ENCODE measurements around the gene ARHGAP15.

DNA sequence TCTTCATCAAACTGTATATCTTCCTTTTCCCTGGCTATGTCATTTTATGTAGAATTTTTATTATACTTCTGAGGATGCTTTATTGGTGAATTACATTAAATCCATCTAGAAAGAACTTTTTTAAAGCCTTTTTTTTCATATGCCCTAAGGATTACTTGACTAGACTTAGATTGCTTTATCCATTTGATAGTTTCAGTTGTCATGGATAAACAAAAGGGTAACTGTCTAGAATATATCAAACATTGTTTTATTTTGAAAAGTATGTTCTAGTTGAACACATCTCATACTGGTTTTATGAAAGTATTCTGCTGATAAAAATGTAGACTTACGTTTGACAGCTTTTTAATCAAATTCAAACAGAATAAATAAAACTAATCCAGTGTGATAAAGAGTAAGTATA, 639.8 kb downstream of the ARHGAP15 start:
- TF ChIP-seq, protein P1, sequence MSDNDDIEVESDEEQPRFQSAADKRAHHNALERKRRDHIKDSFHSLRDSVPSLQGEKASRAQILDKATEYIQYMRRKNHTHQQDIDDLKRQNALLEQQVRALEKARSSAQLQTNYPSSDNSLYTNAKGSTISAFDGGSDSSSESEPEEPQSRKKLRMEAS (IDR thresholded peaks at IDR 0.05), result no peak
- no peak for TF ChIP-seq TAF1 (IDR thresholded peaks at IDR 0.05; ENCODE audit: low read depth)
- no peak for TF ChIP-seq NFIC (IDR thresholded peaks at IDR 0.05)
- TF ChIP-seq, protein P2, sequence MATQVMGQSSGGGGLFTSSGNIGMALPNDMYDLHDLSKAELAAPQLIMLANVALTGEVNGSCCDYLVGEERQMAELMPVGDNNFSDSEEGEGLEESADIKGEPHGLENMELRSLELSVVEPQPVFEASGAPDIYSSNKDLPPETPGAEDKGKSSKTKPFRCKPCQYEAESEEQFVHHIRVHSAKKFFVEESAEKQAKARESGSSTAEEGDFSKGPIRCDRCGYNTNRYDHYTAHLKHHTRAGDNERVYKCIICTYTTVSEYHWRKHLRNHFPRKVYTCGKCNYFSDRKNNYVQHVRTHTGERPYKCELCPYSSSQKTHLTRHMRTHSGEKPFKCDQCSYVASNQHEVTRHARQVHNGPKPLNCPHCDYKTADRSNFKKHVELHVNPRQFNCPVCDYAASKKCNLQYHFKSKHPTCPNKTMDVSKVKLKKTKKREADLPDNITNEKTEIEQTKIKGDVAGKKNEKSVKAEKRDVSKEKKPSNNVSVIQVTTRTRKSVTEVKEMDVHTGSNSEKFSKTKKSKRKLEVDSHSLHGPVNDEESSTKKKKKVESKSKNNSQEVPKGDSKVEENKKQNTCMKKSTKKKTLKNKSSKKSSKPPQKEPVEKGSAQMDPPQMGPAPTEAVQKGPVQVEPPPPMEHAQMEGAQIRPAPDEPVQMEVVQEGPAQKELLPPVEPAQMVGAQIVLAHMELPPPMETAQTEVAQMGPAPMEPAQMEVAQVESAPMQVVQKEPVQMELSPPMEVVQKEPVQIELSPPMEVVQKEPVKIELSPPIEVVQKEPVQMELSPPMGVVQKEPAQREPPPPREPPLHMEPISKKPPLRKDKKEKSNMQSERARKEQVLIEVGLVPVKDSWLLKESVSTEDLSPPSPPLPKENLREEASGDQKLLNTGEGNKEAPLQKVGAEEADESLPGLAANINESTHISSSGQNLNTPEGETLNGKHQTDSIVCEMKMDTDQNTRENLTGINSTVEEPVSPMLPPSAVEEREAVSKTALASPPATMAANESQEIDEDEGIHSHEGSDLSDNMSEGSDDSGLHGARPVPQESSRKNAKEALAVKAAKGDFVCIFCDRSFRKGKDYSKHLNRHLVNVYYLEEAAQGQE (IDR thresholded peaks at IDR 0.05; ENCODE audit: low read depth), result no peak
- TF ChIP-seq FOXM1 (IDR thresholded peaks at IDR 0.05; ENCODE audit: borderline replicate concordance, low read depth), result no peak
- TF ChIP-seq RAD21 (IDR thresholded peaks at IDR 0.05; ENCODE audit: low read depth), result no peak
- TF ChIP-seq EP300 (IDR thresholded peaks at IDR 0.05; ENCODE audit: borderline replicate concordance), result no peak
- no peak for TF ChIP-seq TCF12 (IDR thresholded peaks at IDR 0.05; ENCODE audit: low read depth)

All from Ishikawa (cell line).